ENCODE measurements around the gene PUS1.

Gene PUS1

DNA sequence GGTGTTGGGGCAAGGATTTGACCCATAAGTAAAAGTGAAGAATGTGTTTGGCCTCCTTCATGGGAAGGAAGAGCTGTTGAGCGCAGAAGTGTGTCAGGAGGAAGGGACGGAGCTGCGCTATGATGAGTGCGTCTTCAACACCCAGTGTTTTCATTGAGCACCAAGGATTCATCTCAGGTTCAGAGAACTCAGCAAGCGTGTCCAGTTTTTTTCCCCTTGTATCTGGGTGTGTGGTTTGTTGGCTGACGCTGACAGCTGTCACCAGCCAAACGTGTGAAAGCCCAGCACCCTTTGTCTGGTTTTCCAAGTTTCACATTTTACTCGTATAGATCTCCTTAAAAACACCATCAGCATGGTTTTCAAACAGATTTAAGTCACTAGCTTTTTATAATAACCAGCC, 33.0 kb downstream of the PUS1 start:
- Histone ChIP-seq H3K9ac (ENCODE audit: low read depth, low read length, poor library complexity, severe bottlenecking) (no peak overlapping the region), H3F3A (ENCODE audit: low read depth) (no peaks in the 10 kb centered on the region), H2AFZ (ENCODE audit: low read length) (no peak overlapping the region), H3K4me1 (ENCODE audit: insufficient read depth, low read length, poor library complexity, severe bottlenecking) (peaks cover 33% of the 10 kb centered on the region), H3K9me3 (ENCODE audit: insufficient read depth, low read depth, low read length) (no peaks in the 10 kb centered on the region), H3K9me2 (replicated peaks; ENCODE audit: low read depth, low read length) (no peaks in the 10 kb centered on the region), H3K4me2 (ENCODE audit: low read depth, low read length, poor library complexity, severe bottlenecking) (peak overlapping the region; percentile 30), H3K27me3 (ENCODE audit: insufficient read depth, low read length, poor library complexity, severe bottlenecking) (no peaks in the 10 kb centered on the region), H4K20me1 (ENCODE audit: insufficient read depth, low read length, poor library complexity, severe bottlenecking) (peaks cover 46% of the 10 kb centered on the region), H3K4me3 (ENCODE audit: low read length, poor library complexity, severe bottlenecking) (no peak overlapping the region), H3K79me2 (ENCODE audit: insufficient read depth, low read length) (peaks cover 87% of the 10 kb centered on the region), H3K36me3 (ENCODE audit: insufficient read depth, low read length) (peaks cover 37% of the 10 kb centered on the region; the same call in 1 of the 2 replicates)
- TF ChIP-seq, protein P1, sequence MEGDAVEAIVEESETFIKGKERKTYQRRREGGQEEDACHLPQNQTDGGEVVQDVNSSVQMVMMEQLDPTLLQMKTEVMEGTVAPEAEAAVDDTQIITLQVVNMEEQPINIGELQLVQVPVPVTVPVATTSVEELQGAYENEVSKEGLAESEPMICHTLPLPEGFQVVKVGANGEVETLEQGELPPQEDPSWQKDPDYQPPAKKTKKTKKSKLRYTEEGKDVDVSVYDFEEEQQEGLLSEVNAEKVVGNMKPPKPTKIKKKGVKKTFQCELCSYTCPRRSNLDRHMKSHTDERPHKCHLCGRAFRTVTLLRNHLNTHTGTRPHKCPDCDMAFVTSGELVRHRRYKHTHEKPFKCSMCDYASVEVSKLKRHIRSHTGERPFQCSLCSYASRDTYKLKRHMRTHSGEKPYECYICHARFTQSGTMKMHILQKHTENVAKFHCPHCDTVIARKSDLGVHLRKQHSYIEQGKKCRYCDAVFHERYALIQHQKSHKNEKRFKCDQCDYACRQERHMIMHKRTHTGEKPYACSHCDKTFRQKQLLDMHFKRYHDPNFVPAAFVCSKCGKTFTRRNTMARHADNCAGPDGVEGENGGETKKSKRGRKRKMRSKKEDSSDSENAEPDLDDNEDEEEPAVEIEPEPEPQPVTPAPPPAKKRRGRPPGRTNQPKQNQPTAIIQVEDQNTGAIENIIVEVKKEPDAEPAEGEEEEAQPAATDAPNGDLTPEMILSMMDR (conservative IDR thresholded peaks at IDR 0.05; ENCODE audit: low read length): no peak
- TF ChIP-seq EZH2phosphoT487 (IDR thresholded peaks at IDR 0.05; ENCODE audit: borderline replicate concordance): no peak

DNA sequence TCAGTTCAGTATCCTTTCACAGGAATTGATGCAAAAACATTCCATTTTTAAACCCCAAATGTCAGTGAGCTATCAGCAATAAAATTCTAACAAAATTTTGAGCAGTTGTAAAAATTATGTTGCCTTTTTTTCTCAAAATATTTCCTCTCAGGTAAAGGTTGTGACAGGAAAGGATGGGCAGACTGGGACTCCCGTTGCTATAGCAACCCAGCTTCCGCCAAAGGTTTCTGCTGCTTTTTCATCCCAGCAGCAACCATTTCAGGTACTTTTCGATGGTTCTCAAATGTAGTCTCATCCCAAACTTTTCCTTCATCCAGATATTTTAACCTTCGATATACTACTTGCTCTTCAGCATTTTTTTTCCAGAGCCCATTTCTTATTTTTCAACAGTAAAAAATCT, 34.3 kb downstream of the PUS1 start:
- Histone ChIP-seq H3K9me2 (replicated peaks; ENCODE audit: low read depth, low read length) (no peaks in the 10 kb centered on the region), H3K36me3 (ENCODE audit: insufficient read depth, low read length) (peaks cover 37% of the 10 kb centered on the region; the same call in 1 of the 2 replicates), H3K27me3 (ENCODE audit: insufficient read depth, low read length, poor library complexity, severe bottlenecking) (no peaks in the 10 kb centered on the region)

DNA sequence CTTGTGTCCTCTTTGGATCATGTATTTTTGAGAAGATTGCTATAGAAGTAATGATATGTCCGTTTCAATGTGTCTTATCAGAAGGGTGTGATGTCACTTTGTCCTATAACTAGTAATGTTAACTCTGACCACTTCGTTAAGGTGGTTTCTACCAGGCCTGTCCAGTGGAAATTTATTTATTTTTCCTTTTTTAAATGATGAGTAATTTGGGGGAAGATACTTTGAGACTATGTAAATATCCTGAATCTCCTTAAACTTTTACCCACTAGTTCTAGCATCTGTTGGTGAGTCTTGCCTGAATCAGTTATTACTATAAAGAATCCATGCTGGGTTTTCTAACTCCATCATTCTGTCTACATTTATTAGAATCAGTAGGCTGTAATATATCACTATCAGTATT, 36.0 kb downstream of the PUS1 start:
- no peaks in the 10 kb centered on the region for H3F3A ChIP-seq (ENCODE audit: low read depth)
- TF ChIP-seq EZH2phosphoT487 (IDR thresholded peaks at IDR 0.05; ENCODE audit: borderline replicate concordance): no peak
- peaks cover 85% of the 10 kb centered on the region for H3K79me2 ChIP-seq (ENCODE audit: insufficient read depth, low read length)
- H3K9me2 ChIP-seq (replicated peaks; ENCODE audit: low read depth, low read length): no peaks in the 10 kb centered on the region
- H2AFZ ChIP-seq (ENCODE audit: low read length): no peak overlapping the region
- peaks cover 34% of the 10 kb centered on the region for H4K20me1 ChIP-seq (ENCODE audit: insufficient read depth, low read length, poor library complexity, severe bottlenecking)
- peaks cover 35% of the 10 kb centered on the region; the same call in 1 of the 2 replicates for H3K36me3 ChIP-seq (ENCODE audit: insufficient read depth, low read length)
- H3K27me3 ChIP-seq (ENCODE audit: insufficient read depth, low read length, poor library complexity, severe bottlenecking): no peaks in the 10 kb centered on the region
- no peak overlapping the region for H3K9ac ChIP-seq (ENCODE audit: low read depth, low read length, poor library complexity, severe bottlenecking)
- no peak overlapping the region for H3K4me3 ChIP-seq (ENCODE audit: low read length, poor library complexity, severe bottlenecking)
- H3K4me1 ChIP-seq (ENCODE audit: insufficient read depth, low read length, poor library complexity, severe bottlenecking): peaks cover 33% of the 10 kb centered on the region
- no peaks in the 10 kb centered on the region for H3K9me3 ChIP-seq (ENCODE audit: insufficient read depth, low read depth, low read length)
- H3K4me2 ChIP-seq (ENCODE audit: low read depth, low read length, poor library complexity, severe bottlenecking): peak overlapping the region; percentile 17

More for the DNA sequence above, 34.3 kb downstream of the PUS1 start:
- H3F3A ChIP-seq (ENCODE audit: low read depth): no peaks in the 10 kb centered on the region
- TF ChIP-seq, protein P1 (conservative IDR thresholded peaks at IDR 0.05; ENCODE audit: low read length): no peak
- TF ChIP-seq EZH2phosphoT487 (IDR thresholded peaks at IDR 0.05; ENCODE audit: borderline replicate concordance): no peak
- H2AFZ ChIP-seq (ENCODE audit: low read length): no peak overlapping the region
- peaks cover 42% of the 10 kb centered on the region for H4K20me1 ChIP-seq (ENCODE audit: insufficient read depth, low read length, poor library complexity, severe bottlenecking)
- no peaks in the 10 kb centered on the region for H3K9me3 ChIP-seq (ENCODE audit: insufficient read depth, low read depth, low read length)
- H3K79me2 ChIP-seq (ENCODE audit: insufficient read depth, low read length): peaks cover 85% of the 10 kb centered on the region
- no peak overlapping the region for H3K4me3 ChIP-seq (ENCODE audit: low read length, poor library complexity, severe bottlenecking)
- H3K4me1 ChIP-seq (ENCODE audit: insufficient read depth, low read length, poor library complexity, severe bottlenecking): peaks cover 29% of the 10 kb centered on the region
- no peak overlapping the region for H3K9ac ChIP-seq (ENCODE audit: low read depth, low read length, poor library complexity, severe bottlenecking)
- peak overlapping the region; percentile 30 for H3K4me2 ChIP-seq (ENCODE audit: low read depth, low read length, poor library complexity, severe bottlenecking)

- Histone ChIP-seq H3F3A (ENCODE audit: low read depth) (no peaks in the 10 kb centered on the region), H3K4me3 (ENCODE audit: low read length, poor library complexity, severe bottlenecking) (no peak overlapping the region), H4K20me1 (ENCODE audit: insufficient read depth, low read length, poor library complexity, severe bottlenecking) (peaks cover 31% of the 10 kb centered on the region), H3K9me2 (replicated peaks; ENCODE audit: low read depth, low read length) (no peaks in the 10 kb centered on the region), H3K9ac (ENCODE audit: low read depth, low read length, poor library complexity, severe bottlenecking) (no peak overlapping the region), H3K79me2 (ENCODE audit: insufficient read depth, low read length) (peaks cover 96% of the 10 kb centered on the region), H3K9me3 (ENCODE audit: insufficient read depth, low read depth, low read length) (no peaks in the 10 kb centered on the region), H3K27me3 (ENCODE audit: insufficient read depth, low read length, poor library complexity, severe bottlenecking) (no peaks in the 10 kb centered on the region), H3K36me3 (ENCODE audit: insufficient read depth, low read length) (peaks cover 6% of the 10 kb centered on the region; the same call in 1 of the 2 replicates), H2AFZ (ENCODE audit: low read length) (no peak overlapping the region), H3K4me1 (ENCODE audit: insufficient read depth, low read length, poor library complexity, severe bottlenecking) (peaks cover 9% of the 10 kb centered on the region), H3K4me2 (ENCODE audit: low read depth, low read length, poor library complexity, severe bottlenecking) (no peak overlapping the region)
- no peak for TF ChIP-seq EZH2phosphoT487 (IDR thresholded peaks at IDR 0.05; ENCODE audit: borderline replicate concordance)
- TF ChIP-seq, protein P1 (conservative IDR thresholded peaks at IDR 0.05; ENCODE audit: low read length): no peak
Measured at GRCh38 chr12:131971226-131971625, 42.1 kb downstream of the PUS1 start.

Measured in Loucy (cell line).